Lung (tissue), 12 donors: ENCODE data around the gene IGF2. TPM values are rescaled to one million over a fixed set of nuclear protein-coding genes. Genes with fewer than 3 reads are reported as not detected.

Source experiments
- ATAC-seq: fragments of 200-7000 bp; cut with Tn5 transposase; one replicate; pipeline ENCODE4 v1.9.1; 2020; ENCODE audit warnings: moderate number of reproducible peaks; ENCODE audit not compliant: insufficient read depth, low FRiP score
- DNase-seq, 3 donors: peaks; one replicate each; pipeline ENCODE4 v3.0.0-alpha.2; 2013 to 2017
- H3K27ac ChIP-seq, 2 donors: one replicate each; pipeline ENCODE4 v1.5.1; 2013; ENCODE audit warnings: mild to moderate bottlenecking in 2 of 2, moderate library complexity in 2 of 2, control low read depth in 1 of 2, inconsistent platforms in 1 of 2, low read depth in 1 of 2, low read length in 1 of 2
- H3K27me3 ChIP-seq, 3 donors: one replicate each; pipeline ENCODE4 v1.5.1; 2013; ENCODE audit warnings: low read length in 2 of 3; ENCODE audit not compliant: control insufficient read depth in 3 of 3, insufficient read depth in 3 of 3
- H3K36me3 ChIP-seq, 4 donors: one replicate each; pipeline ENCODE4 v1.5.1; 2013; ENCODE audit warnings: low read length in 4 of 4, mild to moderate bottlenecking in 1 of 4, moderate library complexity in 1 of 4; ENCODE audit not compliant: control insufficient read depth in 4 of 4, insufficient read depth in 4 of 4
- H3K4me1 ChIP-seq, 5 donors: one replicate each; pipeline ENCODE4 v1.5.1; 2013; ENCODE audit warnings: low read length in 5 of 5, mild to moderate bottlenecking in 2 of 5, moderate library complexity in 1 of 5; ENCODE audit not compliant: control insufficient read depth in 5 of 5, insufficient read depth in 5 of 5
- H3K4me3 ChIP-seq: one replicate; pipeline ENCODE4 v1.5.1; 2013; ENCODE audit warnings: mild to moderate bottlenecking, control low read depth, moderate library complexity
- H3K9ac ChIP-seq, 2 donors: one replicate each; pipeline ENCODE4 v1.5.1; 2013; ENCODE audit warnings: low read length in 2 of 2, control low read depth in 1 of 2; ENCODE audit not compliant: insufficient read depth in 1 of 2
- H3K9me3 ChIP-seq, 4 donors: one replicate each; pipeline ENCODE4 v1.5.1; 2013; ENCODE audit warnings: low read length in 3 of 4, mild to moderate bottlenecking in 1 of 4, moderate library complexity in 1 of 4; ENCODE audit not compliant: control insufficient read depth in 4 of 4, insufficient read depth in 3 of 4
- WGBS, 2 donors: extraction: QIAGEN DNeasy Blood & Tissue Kit; methylation state at CpG; one replicate each; pipeline ENCODE4 v1.1.7; 2013; 5-methylcytosine and 5-hydroxymethylcytosine counted together
- polyA plus RNA-seq, 2 donors: library from polyadenylated mRNA; stranded (reverse); fragments of 200-250 nt; gene quantifications; one replicate each; pipeline ENCODE4 v1.2.1, GENCODE V29; 2013
- total RNA-seq, 2 donors: library from RNA; depleted of rRNA in 1 of 2; stranded (reverse); fragments of >200 nt in 1 of 2; gene quantifications; one replicate each; pipeline ENCODE4 v1.2.1, GENCODE V29; 2014 to 2021
- TF ChIP-seq, protein P1 (sequence below): IDR thresholded peaks from 2 replicates; pipeline ENCODE4 v1.5.1; 2012; ENCODE audit warnings: mild to moderate bottlenecking; ENCODE audit errors: control extremely low read depth, extremely low read depth
- donor health status: control.
- donor health status: control.
- donor health status: Bipolar disorder and iron deficiency.
- donor health status: healthy.
- donor health status: DM: yes; HTN: yes; CAD: no.

IGF2 gene
- total and polyA plus RNA-seq, 4 donors = 2.9 to 87.7 (median 15.6) TPM

DNA sequence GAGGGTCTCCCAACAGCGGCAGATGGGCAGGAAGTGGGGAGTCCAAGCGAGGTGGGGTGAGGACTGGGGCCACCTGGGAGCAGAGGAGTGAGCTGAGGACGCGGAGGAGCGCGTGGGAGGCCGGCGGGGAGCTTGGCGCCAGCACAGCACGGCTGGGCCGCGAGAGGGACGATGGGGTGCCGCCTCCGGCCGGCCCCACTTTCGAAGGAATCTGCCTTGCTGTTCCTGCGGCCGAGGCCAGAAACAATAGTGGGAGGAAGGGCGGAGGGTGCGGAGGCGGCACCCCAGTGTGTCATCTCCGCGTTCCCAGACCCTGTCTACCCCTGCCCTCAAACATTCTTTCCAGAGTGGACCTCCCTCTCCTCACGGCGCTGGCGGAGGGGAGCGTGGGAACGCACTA lies 16.3 kb upstream of the IGF2 start:
- no peak overlapping the region for H3K9ac ChIP-seq
- no peak for ATAC-seq
- H3K9me3 ChIP-seq = peaks cover 0 to 3% (median 0%) of the 10 kb centered on the region in 4 donors
- H3K27me3 ChIP-seq = peaks cover 4 to 8% (median 4%) of the 10 kb centered on the region in 3 donors
- DNase-seq = no peak
- 65 to 78% methylated on average over 29 of the region's 29 CpGs for WGBS, 2 donors
- TF ChIP-seq, protein P1, sequence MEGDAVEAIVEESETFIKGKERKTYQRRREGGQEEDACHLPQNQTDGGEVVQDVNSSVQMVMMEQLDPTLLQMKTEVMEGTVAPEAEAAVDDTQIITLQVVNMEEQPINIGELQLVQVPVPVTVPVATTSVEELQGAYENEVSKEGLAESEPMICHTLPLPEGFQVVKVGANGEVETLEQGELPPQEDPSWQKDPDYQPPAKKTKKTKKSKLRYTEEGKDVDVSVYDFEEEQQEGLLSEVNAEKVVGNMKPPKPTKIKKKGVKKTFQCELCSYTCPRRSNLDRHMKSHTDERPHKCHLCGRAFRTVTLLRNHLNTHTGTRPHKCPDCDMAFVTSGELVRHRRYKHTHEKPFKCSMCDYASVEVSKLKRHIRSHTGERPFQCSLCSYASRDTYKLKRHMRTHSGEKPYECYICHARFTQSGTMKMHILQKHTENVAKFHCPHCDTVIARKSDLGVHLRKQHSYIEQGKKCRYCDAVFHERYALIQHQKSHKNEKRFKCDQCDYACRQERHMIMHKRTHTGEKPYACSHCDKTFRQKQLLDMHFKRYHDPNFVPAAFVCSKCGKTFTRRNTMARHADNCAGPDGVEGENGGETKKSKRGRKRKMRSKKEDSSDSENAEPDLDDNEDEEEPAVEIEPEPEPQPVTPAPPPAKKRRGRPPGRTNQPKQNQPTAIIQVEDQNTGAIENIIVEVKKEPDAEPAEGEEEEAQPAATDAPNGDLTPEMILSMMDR = no peak
- no peak overlapping the region for H3K27ac ChIP-seq
- no peaks in the 10 kb centered on the region for H3K36me3 ChIP-seq
- peaks cover 0 to 7% (median 0%) of the 10 kb centered on the region in 5 donors for H3K4me1 ChIP-seq
- H3K4me3 ChIP-seq = no peak overlapping the region

DNA sequence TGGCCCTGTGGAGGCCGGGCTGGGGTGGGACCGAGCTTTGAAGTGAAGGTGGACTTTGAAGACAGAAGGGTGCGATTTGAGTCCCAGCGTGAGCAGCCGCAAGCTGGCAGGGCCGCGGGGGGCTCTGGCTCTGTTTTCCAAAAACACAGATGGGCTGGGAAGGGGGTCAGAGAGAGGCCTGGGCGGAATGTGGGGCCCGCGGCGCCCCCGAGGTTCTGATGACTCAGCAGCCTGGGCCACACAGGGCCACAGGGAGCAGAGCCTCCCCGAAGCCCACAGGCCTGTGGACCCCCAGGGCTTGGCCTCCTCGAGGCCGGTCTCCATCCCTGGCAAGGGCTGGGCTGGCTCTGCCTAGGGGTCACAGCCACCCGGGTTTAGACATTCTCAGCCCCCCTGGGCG lies 15.7 kb upstream of the IGF2 start:
- Histone ChIP-seq H3K4me3 (no peak overlapping the region), H3K4me1 (peaks cover 0 to 7% (median 0%) of the 10 kb centered on the region in 5 donors), H3K27me3 (peaks cover 4 to 7% (median 4%) of the 10 kb centered on the region in 3 donors), H3K36me3 (no peaks in the 10 kb centered on the region), H3K9ac (no peak overlapping the region), H3K9me3 (peaks cover 0 to 3% (median 0%) of the 10 kb centered on the region in 4 donors), H3K27ac (no peak overlapping the region)
- WGBS, 2 donors = 81 to 82% methylated on average over 17 of the region's 17 CpGs
- TF ChIP-seq, protein P1 = no peak
- no peak for ATAC-seq
- DNase-seq = no peak

DNA sequence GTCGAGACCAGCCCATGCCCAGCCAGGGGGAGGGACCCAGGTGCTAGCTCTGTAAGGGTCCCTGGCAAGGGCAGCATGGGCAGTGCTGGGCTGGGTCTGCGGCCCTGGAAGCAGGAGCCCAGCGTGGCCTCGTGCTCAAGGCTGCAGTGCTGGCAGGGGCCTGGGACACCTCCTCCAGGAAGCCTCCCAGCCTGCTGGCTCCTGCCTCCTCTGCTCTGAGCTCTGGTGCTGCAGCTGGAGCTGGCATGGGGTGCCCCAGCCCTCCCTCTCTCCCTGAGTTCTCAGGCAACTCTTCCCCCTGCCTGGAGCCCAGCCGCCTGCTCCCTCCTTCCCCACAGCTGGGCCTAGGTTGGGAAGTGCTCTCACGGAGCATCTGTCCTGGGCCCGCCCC lies 15.0 kb upstream of the IGF2 start:
- no peak overlapping the region for H3K27ac ChIP-seq
- no peak overlapping the region for H3K9ac ChIP-seq
- ATAC-seq = no peak
- TF ChIP-seq, protein P1 = no peak
- peaks cover 0 to 7% (median 0%) of the 10 kb centered on the region in 5 donors for H3K4me1 ChIP-seq
- H3K36me3 ChIP-seq = no peaks in the 10 kb centered on the region
- peaks cover 6 to 8% (median 7%) of the 10 kb centered on the region in 3 donors for H3K27me3 ChIP-seq
- WGBS, 2 donors = 87 to 89% methylated on average over 6 to 7 of the region's 7 CpGs
- DNase-seq = no peak
- no peak overlapping the region for H3K4me3 ChIP-seq
- peaks cover 0 to 3% (median 0%) of the 10 kb centered on the region in 4 donors for H3K9me3 ChIP-seq
